ENCODE measurements around the gene ACTA1.
"Not testable (repeated sequence)": the region's sequence is repeated elsewhere in the genome, so short reads cannot be mapped to it uniquely, and the experiment has no call there.

Gene ACTA1

GRCh38 chr1:229445828-229446227 is 11.9 kb upstream of the ACTA1 start:
- no peak for DNase-seq (ENCODE audit: low read depth, low spot score)
- no peak overlapping the region for H3K27ac ChIP-seq

DNA sequence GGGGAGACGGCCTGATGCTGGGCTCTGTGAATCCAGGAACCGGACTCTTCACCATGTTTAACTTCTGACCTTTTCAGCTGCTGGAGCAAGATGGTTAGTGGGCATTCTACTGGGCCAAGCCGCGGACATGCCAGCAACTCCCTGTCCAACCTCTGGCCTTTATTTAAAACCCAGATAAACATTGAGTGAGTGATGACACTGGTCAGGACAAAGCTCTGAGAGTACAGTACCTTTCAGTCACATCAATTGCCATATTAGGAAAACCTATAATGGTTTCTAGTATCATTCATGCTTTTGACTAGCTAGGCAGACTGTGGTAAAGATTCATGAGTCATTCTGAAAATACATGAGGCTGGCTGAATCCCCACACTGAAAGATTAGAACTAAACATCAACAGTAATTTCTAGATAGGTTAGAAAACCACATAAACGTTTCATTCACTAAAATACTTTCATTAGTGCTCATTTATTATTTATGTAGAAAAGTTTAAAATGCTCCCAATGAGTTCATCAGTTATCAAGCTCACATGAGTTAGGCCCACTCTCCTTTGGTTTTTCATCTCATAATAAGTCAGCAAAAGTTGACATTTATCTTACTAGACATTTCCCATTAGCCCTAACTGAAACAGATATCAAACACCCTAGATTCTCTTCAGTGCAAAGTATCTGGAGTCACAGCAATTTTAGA is 7.1 kb upstream of the ACTA1 start:
- no peak overlapping the region for H3K27ac ChIP-seq
- no peak for DNase-seq (ENCODE audit: low read depth, low spot score)

DNA sequence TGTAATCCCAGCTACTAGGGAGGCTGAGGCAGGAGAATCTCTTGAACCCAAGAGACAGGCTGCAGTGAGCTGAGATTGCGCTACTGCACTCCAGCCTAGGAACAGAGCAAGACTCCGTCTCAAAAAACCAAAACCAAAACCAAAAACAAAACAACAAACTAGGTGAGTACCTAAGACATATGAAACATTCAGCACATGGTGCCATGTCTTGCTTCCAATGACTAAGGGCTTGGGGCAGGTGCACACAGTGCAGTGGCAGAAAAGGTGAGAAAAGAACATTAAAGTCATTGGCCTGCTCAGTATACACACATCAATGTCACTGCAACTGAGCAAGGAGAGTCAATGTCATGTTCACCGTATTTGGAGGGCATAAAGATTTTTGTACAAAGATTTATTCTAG is 4.1 kb upstream of the ACTA1 start:
- H3K27ac ChIP-seq = no peak overlapping the region
- DNase-seq (ENCODE audit: low read depth, low spot score) = no peak

GRCh38 chr1:229437443-229437842 is 3.5 kb upstream of the ACTA1 start:
- DNase-seq (ENCODE audit: low read depth, low spot score) = no peak
- H3K27ac ChIP-seq = no peak overlapping the region

DNA sequence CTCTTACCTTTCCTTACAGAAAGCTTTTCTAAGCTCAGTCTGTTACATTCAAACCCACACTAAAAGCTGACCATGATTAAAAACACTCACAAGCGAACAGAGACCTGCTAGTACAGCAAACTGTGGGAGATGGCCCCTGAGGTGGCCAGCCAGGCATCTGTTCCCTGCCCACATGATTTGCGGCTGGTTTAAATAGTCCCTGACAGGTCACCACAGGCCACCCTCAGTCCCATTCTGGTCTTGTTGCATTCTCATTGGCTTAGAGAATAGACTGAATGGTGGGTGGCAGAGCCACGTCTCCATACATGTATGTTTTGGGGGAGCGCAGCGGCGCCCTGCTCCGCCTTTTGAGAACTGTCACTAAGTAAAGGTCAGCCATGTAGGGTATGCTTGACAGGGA is 2.3 kb upstream of the ACTA1 start:
- no peak overlapping the region for H3K27ac ChIP-seq
- no peak for DNase-seq (ENCODE audit: low read depth, low spot score)

DNA sequence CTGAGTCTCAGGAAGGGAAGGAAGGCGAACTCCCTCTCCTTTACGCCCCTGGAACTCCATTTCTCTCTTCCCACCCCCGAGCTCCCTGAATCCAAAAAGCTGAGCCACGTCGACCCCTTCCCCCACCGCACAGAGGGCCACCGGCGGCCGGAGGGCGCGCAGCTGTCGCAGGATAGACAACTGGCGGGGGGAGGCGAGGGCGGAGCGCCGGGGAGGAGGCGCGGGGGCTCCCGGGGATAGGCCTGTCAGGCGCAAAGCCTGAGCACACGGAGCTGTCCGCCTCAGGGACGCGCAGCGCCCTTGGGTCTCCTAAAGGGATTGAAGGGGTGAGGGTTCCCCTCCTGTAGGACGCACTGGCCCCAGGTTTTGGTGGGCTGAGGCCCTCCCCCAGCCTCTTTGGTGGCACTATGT is 752 bp upstream of the ACTA1 start:
- DNase-seq (ENCODE audit: low read depth, low spot score) = no peak

GRCh38 chr1:229433364-229434004 is 410 bp downstream of the ACTA1 start:
- no peak overlapping the region for H3K27ac ChIP-seq
- DNase-seq (ENCODE audit: low read depth, low spot score) = no peak

More for the DNA sequence above, 752 bp upstream of the ACTA1 start:
- H3K27ac ChIP-seq = no peak overlapping the region

GRCh38 chr1:229432905-229433304 is 989 bp downstream of the ACTA1 start:
- DNase-seq (ENCODE audit: low read depth, low spot score) = no peak

GRCh38 chr1:229432116-229432461 is 1.8 kb downstream of the ACTA1 start:
- no peak for DNase-seq (ENCODE audit: low read depth, low spot score)
- no peak overlapping the region for H3K27ac ChIP-seq

More at GRCh38 chr1:229432905-229433304, 989 bp downstream of the ACTA1 start:
- H3K27ac ChIP-seq = no peak overlapping the region

DNA sequence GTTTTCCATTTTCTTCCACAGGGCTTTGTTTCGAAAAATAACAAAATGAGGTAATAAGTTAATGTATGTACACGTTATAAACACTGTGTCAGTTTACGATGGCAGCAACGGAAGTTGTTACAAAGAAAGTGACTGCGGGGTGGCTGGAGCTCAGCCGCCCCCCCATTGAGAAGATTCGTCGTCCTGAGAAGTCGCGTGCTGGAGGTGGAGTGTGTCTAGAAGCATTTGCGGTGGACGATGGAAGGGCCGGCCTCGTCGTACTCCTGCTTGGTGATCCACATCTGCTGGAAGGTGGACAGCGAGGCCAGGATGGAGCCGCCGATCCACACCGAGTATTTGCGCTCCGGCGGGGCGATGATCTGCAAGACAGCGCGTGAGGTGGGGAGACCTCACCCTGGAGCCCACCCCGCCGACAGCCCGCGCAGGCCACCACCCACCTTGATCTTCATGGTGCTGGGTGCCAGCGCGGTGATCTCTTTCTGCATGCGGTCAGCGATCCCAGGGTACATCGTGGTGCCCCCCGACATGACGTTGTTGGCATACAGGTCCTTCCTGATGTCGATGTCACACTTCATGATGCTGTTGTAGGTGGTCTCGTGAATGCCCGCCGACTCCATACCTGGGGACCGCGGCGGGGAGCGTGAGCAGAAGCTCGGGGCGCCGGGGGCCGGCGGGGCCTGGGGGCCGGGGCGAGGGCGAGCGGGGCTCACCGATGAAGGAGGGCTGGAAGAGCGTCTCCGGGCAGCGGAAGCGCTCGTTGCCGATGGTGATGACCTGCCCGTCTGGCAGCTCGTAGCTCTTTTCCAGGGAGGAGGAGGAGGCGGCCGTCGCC is 2.4 kb downstream of the ACTA1 start:
- DNase-seq (ENCODE audit: low read depth, low spot score) = no peak
- H3K27ac ChIP-seq = no peak overlapping the region

DNA sequence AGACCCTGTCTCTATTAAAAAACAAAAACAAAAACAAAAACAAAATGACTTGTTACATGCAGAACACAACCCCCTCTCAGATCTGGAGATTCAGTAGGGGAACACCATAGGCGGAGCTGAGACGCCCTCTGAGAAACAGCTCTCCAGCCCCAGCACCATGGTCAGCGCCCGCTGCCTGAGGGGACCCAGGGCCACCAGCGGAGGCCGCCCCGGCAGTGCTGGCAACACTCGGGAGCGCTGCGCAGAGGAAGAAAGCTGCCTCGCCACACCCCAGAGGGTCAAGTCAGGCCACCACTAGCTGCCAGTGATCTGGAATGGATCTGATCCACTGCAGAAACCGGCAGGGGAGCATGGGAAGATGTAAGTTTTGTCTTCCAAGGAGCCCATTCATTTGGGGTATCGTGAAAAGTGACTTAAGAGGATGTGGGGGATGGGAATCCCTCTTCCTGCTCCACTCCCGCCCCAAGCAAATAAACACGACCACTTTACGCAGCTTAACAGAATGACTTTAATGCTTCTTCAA is 3.1 kb downstream of the ACTA1 start:
- no peak overlapping the region for H3K27ac ChIP-seq
- no peak for DNase-seq (ENCODE audit: low read depth, low spot score)

GRCh38 chr1:229428256-229428655 is 5.6 kb downstream of the ACTA1 start:
- DNase-seq (ENCODE audit: low read depth, low spot score) = no peak
- H3K27ac ChIP-seq = no peak overlapping the region

GRCh38 chr1:229427572-229427971 is 6.3 kb downstream of the ACTA1 start:
- no peak overlapping the region for H3K27ac ChIP-seq
- no peak for DNase-seq (ENCODE audit: low read depth, low spot score)

GRCh38 chr1:229425564-229426159 is 8.2 kb downstream of the ACTA1 start:
- H3K27ac ChIP-seq = no peak overlapping the region
- no peak for DNase-seq (ENCODE audit: low read depth, low spot score)

DNA sequence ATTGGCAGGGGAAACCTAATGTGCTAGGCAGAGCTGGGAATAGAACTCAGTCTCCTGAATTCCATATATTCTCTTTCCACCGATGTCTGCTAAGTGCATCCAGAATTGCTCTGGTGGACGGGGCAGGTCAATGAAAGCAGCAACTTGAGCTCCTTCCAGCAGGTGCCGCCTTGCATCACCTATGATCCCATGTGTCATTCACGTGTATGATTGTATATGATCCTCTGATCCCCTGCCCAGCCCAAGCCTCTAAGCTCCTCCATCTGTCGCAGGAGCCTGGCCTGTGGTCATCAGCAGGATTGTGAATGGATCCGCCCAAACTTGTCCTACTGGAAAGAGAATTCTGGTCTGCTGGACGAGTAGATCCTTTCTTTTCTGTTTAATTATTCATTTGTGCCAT is 13.1 kb downstream of the ACTA1 start:
- H3K27ac ChIP-seq = no peak overlapping the region
- no peak for DNase-seq (ENCODE audit: low read depth, low spot score)

DNA sequence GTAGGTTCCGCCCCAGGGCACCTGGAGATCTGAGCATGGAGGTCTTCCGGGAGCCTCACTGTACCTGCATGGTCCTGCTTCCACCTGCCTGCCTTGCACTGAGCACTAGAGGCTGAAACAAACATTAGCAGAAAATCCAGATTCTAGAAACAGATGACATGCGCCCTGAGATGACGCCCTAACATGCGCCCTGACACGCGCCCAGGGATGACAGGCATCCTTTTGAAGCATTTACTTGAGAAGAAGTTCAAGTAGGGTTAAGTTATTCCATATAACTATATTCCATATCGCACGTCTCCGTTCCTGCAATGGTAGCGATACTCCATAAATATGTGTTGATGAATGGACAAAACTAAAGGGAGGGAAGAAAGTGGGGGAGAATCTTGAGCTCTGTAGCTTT is 13.7 kb downstream of the ACTA1 start:
- H3K27ac ChIP-seq = no peak overlapping the region
- no peak for DNase-seq (ENCODE audit: low read depth, low spot score)

DNA sequence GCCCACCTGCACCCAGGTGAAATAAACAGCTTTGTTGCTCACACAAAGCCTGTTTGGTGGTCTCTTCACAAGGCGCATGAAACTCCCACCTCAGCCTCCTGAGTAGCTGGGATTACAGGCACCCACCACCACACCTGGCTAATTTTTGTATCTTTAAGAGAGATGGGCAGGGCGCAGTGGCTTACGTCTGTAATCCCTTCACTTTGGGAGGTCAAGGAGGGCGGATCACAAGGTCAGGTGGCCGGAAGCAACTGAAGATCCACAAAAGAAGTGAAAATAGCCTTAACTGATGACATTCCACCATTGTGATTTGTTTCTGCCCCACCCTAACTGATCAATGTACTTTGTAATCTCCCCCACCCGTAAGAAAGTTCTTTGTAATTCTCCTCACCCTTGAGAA is 15.3 kb downstream of the ACTA1 start:
- not testable (repeated sequence) for DNase-seq (ENCODE audit: low read depth, low spot score)

DNA sequence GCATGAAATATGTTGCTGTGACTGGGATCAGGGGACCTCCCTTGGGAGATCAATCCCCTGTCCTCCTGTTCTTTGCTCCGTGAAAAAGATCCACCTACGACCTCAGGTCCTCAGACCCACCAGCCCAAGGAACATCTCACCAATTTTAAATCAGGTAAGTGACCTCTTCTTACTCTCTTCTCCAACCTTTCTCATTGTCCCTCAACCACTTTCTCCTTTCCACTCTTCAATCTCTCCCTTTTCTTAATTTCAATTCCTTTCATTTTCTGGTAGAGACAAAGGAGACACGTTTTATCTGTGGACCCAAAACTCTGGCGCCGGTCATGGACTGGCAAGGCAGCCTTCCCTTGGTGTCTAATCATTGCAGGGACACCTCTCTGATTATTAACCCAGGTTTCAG is 21.1 kb downstream of the ACTA1 start:
- H3K27ac ChIP-seq; DNase-seq (ENCODE audit: low read depth, low spot score): not testable (repeated sequence)

More for the DNA sequence above, 15.3 kb downstream of the ACTA1 start:
- not testable (repeated sequence) for H3K27ac ChIP-seq

- no peak overlapping the region for H3K27ac ChIP-seq
- no peak for DNase-seq (ENCODE audit: low read depth, low spot score)
These were observed 21.8 kb downstream of the ACTA1 start for GRCh38 chr1:229412056-229412455.

- H3K27ac ChIP-seq = no peak overlapping the region
- no peak for DNase-seq (ENCODE audit: low read depth, low spot score)
These were observed 22.3 kb downstream of the ACTA1 start for GRCh38 chr1:229411434-229412055.

Measured in epithelial cell of prostate (primary cell).